ENCODE measurements around the gene PITPNC1. TPM values are rescaled to one million over a fixed set of nuclear protein-coding genes. Genes with fewer than 3 reads are reported as not detected.

Gene PITPNC1
- total RNA-seq, 1 donor from 2014 or later, result 39.7 TPM

DNA sequence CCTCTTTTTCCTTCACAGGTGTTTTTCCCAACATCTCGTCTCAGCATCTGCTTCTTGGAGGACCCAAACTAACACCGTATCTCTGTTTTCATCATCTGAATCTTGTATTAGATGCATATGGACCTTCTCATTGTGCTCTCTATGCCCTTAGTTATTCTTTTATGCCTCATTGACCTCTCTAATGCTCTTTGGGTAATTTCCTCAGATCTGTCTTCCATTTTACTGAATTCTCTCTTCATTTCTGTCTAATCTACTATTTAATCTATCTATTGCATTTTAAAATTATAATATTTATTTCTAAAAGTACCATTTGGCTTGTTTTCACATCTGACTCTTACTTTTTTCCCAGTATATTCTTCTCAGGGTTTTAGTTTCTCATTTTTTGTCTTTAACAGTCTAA, 81.1 kb downstream of the PITPNC1 start:
- DNase-seq (ENCODE audit: low spot score), result no peak
- TF ChIP-seq, protein P1, sequence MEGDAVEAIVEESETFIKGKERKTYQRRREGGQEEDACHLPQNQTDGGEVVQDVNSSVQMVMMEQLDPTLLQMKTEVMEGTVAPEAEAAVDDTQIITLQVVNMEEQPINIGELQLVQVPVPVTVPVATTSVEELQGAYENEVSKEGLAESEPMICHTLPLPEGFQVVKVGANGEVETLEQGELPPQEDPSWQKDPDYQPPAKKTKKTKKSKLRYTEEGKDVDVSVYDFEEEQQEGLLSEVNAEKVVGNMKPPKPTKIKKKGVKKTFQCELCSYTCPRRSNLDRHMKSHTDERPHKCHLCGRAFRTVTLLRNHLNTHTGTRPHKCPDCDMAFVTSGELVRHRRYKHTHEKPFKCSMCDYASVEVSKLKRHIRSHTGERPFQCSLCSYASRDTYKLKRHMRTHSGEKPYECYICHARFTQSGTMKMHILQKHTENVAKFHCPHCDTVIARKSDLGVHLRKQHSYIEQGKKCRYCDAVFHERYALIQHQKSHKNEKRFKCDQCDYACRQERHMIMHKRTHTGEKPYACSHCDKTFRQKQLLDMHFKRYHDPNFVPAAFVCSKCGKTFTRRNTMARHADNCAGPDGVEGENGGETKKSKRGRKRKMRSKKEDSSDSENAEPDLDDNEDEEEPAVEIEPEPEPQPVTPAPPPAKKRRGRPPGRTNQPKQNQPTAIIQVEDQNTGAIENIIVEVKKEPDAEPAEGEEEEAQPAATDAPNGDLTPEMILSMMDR (IDR thresholded peaks at IDR 0.05; ENCODE audit: unreplicated experiment), result no peak
- Mint-ChIP-seq H3K36me3 (ENCODE audit: low read depth, unreplicated experiment) (peaks cover 9% of the 10 kb centered on the region), H3K9me3 (ENCODE audit: unreplicated experiment) (no peaks in the 10 kb centered on the region), H3K27me3 (ENCODE audit: unreplicated experiment) (no peaks in the 10 kb centered on the region), H3K4me1 (ENCODE audit: unreplicated experiment) (peaks cover 3% of the 10 kb centered on the region), H3K4me3 (ENCODE audit: unreplicated experiment) (no peak overlapping the region), H3K27ac (ENCODE audit: unreplicated experiment) (no peak overlapping the region)

GRCh38 chr17:67459985-67460384, 82.9 kb downstream of the PITPNC1 start:
- Mint-ChIP-seq H3K27ac (ENCODE audit: unreplicated experiment) (no peak overlapping the region), H3K36me3 (ENCODE audit: low read depth, unreplicated experiment) (peaks cover 9% of the 10 kb centered on the region), H3K4me1 (ENCODE audit: unreplicated experiment) (peaks cover 14% of the 10 kb centered on the region), H3K9me3 (ENCODE audit: unreplicated experiment) (no peaks in the 10 kb centered on the region), H3K27me3 (ENCODE audit: unreplicated experiment) (peaks cover 2% of the 10 kb centered on the region), H3K4me3 (ENCODE audit: unreplicated experiment) (no peak overlapping the region)
- no peak for DNase-seq (ENCODE audit: low spot score)
- TF ChIP-seq, protein P1 (IDR thresholded peaks at IDR 0.05; ENCODE audit: unreplicated experiment), result no peak

GRCh38 chr17:67461228-67461780, 84.2 kb downstream of the PITPNC1 start:
- TF ChIP-seq, protein P1 (IDR thresholded peaks at IDR 0.05; ENCODE audit: unreplicated experiment), result no peak
- peaks cover 3% of the 10 kb centered on the region for H3K27me3 Mint-ChIP-seq (ENCODE audit: unreplicated experiment)
- H3K4me1 Mint-ChIP-seq (ENCODE audit: unreplicated experiment), result peaks cover 19% of the 10 kb centered on the region
- H3K9me3 Mint-ChIP-seq (ENCODE audit: unreplicated experiment), result no peaks in the 10 kb centered on the region
- no peak overlapping the region for H3K4me3 Mint-ChIP-seq (ENCODE audit: unreplicated experiment)
- DNase-seq (ENCODE audit: low spot score), result no peak
- H3K36me3 Mint-ChIP-seq (ENCODE audit: low read depth, unreplicated experiment), result peaks cover 9% of the 10 kb centered on the region
- no peak overlapping the region for H3K27ac Mint-ChIP-seq (ENCODE audit: unreplicated experiment)

DNA sequence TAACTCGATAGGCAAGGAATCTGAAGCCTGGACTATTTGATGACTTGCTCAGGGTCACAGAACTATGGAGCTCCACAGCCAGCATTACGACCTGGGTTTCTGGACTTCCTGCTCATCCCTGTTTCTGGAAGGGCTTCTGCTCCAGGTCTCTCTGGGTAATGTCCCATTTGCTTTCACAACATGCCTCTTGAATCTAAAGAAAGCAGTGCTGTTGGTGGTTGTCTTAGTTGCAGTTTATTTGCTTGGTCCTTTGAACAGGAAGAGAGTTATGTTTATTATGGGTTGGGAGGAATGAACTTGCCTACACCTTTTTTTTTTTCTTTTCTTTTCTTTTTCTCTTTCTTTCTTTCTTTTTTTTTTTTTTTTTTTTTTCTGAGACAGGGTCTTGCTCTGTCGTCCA, 84.8 kb downstream of the PITPNC1 start:
- Mint-ChIP-seq H3K27me3 (ENCODE audit: unreplicated experiment) (peaks cover 3% of the 10 kb centered on the region), H3K9me3 (ENCODE audit: unreplicated experiment) (no peaks in the 10 kb centered on the region), H3K4me1 (ENCODE audit: unreplicated experiment) (peaks cover 20% of the 10 kb centered on the region), H3K4me3 (ENCODE audit: unreplicated experiment) (no peak overlapping the region), H3K36me3 (ENCODE audit: low read depth, unreplicated experiment) (peaks cover 9% of the 10 kb centered on the region), H3K27ac (ENCODE audit: unreplicated experiment) (no peak overlapping the region)
- TF ChIP-seq, protein P1 (IDR thresholded peaks at IDR 0.05; ENCODE audit: unreplicated experiment), result no peak
- no peak for DNase-seq (ENCODE audit: low spot score)

DNA sequence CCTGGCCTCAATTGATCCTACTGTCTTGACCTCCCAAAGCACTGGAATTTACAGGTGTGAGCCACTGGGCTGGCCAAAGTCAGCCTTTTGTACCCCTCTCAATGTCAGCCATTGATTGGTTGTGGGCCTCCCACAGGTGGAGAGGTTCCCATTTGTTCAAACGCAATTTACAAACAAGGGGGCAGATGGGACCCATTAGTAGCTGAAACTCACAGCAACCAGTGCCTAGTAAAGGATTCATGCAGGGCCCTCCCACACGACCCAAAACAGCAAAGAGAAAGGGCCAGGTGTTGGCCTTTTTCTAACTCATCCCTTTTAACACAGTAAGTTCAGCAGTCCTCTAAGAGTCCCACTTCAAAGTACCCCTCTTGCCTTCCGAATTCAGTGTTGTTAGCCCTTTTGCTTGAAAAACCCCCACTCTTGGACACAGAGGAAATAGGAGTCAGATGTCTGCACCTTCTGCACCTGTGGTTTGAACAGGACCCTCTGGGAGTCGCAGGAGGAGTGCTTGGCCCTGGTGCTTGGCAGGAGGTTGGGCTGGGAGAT, 89.2 kb downstream of the PITPNC1 start:
- H3K27me3 Mint-ChIP-seq (ENCODE audit: unreplicated experiment), result peaks cover 7% of the 10 kb centered on the region
- no peaks in the 10 kb centered on the region for H3K36me3 Mint-ChIP-seq (ENCODE audit: low read depth, unreplicated experiment)
- DNase-seq (ENCODE audit: low spot score), result no peak
- no peaks in the 10 kb centered on the region for H3K9me3 Mint-ChIP-seq (ENCODE audit: unreplicated experiment)
- no peak overlapping the region for H3K4me3 Mint-ChIP-seq (ENCODE audit: unreplicated experiment)
- TF ChIP-seq, protein P1 (IDR thresholded peaks at IDR 0.05; ENCODE audit: unreplicated experiment), result no peak
- peaks cover 38% of the 10 kb centered on the region for H3K4me1 Mint-ChIP-seq (ENCODE audit: unreplicated experiment)
- no peak overlapping the region for H3K27ac Mint-ChIP-seq (ENCODE audit: unreplicated experiment)
